Stimulated activated CD4-positive, alpha-beta T cell treated with anti-CD3 and anti-CD28 coated beads, Interleukin-1b, Interleukin-23, amount 100 ng/mL, for 48 hours (primary cell): ENCODE data around the gene TLCD5.

Source experiments
- DNase-seq: peaks from one replicate; pipeline ENCODE4 v3.0.0-alpha.2; 2020

The TLCD5 gene

DNA sequence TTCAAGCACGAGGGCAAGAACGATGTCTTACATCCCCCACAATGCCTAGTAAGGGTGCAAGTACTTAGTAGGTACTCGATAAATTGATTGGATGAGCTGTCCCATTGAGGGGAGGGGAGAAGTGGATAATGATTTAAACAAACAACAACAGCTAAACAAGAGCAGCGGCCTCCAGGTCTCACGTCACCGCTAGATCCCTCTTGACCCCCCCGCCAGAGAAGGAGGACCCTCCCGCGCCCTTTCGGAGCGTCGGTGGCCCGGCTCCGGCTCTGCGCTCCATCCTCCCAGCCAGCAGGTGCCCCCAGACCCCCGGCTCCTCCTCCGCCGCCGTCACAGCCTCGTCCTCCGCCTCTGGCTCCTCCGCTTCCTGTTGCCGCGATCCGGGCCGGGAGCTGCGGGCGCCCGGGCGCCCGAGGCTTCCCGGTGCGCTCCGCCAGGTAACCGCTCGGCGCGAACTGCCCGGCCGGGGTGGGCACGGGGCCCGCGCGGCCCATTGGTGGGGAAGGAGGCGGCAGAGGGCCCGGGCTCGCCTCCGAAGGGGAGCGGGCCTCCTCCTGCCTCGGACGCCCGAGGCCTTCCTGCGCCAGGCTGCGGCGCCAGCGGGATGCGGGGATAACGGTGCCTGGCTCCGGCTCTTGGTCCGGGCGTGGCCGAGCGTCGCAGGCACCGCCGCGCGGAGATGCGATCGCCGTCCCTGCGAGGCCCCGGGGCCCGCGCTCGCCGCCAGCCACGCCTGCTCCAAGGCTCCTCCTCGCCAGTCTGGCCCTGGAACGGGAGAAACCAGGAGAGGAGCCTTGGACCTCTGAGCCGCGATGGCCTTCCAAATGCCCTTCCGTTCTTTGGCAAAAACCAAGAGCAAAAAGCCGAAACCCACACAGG is at the start of gene TLCD5:
TSS of gene TLCD5 (plus strand) at position 368 of the 879 bp plus-strand sequence. CDS start 2,143 bp downstream, outside the sequence.
- peak; percentile 48 for DNase-seq

DNA sequence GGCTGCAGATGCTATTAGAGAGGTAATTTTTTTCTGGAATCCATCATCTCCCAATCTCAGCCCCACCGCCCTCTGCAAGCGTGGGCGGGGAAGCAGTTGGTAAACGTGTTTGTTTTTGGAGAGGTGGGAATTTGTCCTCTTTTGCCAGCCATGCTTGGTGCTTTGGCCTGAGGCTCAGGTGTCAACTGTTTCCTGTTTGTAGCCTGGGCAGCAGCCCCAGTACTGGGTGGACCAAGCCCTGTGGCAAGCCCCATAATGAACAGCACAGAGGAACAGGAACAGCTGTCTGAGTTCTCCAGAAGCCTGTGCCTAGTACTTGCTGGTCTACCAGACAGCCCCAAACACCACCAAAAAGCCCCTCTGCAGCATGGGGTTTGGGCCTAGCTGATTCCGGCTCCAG is 45.6 kb upstream of the TLCD5 start:
- no peak for DNase-seq

DNA sequence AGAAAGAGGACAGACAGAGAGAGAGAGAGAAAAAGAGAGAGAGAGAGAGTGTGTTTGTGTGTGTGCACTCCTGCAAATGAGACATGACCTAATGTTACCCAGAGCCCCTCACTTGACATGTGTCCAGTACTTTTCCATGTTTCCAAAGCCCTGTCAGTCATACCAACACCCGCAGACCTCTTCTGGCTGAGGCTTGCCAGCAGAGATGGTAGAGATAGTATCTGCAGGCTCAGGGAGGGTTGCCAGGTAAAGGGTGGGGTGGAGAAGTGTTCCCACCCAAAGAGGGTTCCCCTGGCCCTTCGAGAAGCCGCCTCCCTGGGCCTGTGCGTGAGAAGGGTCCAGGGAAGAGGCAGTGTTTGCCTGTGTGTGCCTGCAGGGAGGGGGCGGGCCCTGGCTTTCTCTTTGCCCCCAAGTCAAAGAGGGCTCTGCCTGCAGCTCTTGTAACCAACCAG is 44.5 kb upstream of the TLCD5 start:
- DNase-seq: no peak

DNA sequence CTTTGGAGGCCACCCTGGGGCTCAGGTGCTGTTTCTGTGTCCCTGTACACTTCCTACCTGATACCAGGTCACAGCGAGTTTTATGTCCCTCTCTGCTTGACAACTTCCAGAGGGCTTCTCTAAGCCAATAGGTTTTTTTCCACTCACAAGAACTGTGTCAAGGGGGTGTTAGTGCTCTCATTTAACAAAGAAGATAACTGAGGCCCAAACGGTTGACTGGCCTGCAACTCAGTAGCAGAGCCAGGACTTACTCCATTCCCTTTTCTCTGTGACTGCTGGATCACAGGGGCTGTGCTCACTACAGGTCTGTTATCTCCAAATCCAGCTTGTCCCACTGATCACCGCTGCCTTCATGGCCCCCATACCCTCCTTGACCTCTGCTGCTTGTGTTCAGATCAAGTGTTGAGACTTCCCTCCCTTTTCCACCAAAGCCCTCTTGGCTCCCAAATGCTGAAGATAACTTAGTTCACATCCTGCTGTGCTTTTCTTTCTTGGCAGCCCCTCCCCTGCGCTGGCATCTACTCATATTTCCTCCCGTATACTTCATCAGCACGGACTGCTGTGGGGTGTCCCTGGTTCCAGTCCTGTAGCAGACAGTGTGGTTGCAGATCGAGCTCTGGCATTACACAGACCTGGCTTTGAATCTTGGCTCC is 43.8 kb upstream of the TLCD5 start:
- DNase-seq: no peak

DNA sequence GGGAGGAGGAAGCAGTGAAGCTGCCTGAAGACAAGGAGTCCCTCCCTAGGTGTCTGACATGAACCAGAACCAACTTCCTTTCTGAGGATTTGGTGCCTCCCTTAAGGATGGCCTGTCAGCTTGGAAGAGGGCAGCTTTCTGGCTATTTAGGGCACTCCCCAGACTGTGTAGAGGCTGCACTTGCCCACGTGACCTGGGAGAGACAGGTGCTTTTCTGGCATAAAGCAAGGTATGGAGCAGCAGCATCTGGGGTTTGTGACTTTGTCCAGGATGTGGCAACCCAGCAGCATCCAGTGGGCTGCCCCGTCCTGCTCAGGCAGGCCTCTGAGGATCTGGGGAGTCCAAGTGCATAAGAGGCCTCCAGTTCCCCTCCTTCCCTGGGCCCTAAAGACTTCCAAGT is 42.0 kb upstream of the TLCD5 start:
- DNase-seq: no peak

DNA sequence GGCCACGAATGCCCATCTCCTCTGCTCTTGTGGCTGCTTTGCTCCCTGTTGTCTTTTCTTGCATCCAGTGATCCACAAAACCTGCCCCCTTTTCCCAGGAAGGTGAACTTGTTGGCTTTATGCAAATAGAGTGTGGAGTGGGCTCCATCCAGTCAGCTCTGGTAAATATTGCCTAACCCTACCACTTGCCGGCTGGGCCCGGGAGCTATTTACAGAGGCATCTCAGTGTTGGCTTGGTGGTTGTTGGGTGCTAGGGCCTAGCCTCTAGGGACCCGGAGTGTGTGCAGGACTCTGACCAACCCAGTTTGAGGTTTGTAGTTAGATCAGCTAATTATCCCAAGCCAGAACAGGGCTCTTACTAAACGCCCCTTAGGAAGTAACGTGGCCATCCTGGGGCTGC is 40.8 kb upstream of the TLCD5 start:
- DNase-seq: no peak

DNA sequence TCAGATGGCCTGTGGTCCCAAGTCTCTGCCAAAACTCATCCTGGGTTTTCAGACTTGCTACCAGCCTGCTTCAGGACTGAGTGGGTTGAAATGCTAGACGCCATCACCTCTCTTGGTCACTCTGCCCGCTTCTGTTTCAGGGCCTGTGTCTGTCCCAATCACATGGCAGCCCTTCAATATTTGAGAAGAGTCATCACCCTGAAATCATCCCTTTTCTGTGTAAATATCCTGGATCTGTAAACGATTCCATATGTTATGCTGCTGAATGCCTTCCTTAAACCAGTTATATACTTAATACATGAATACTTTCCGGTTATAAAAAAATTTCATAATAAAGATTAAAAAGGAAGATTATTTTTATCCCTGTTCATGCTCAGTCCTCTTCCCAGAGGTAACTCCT is 39.8 kb upstream of the TLCD5 start:
- no peak for DNase-seq

DNA sequence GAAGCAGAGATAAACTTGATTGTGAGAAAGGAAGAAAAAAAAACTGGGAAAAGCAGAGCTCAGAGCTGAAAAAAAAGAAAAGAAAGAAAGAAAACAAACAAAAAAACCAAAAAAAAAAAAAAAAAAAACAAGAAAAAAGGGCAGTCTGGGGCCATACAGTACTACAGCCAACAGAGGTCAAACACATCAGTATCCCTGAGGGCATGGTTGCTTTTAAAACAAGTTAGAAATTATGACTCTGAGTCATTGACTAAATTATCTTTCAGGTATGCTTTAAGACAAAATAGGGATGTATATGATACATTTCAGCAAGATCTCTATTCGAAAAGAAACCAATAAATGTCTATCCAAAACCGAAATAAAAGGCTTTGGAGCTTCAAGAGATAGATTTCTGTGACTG is 37.1 kb upstream of the TLCD5 start:
- DNase-seq: no peak

DNA sequence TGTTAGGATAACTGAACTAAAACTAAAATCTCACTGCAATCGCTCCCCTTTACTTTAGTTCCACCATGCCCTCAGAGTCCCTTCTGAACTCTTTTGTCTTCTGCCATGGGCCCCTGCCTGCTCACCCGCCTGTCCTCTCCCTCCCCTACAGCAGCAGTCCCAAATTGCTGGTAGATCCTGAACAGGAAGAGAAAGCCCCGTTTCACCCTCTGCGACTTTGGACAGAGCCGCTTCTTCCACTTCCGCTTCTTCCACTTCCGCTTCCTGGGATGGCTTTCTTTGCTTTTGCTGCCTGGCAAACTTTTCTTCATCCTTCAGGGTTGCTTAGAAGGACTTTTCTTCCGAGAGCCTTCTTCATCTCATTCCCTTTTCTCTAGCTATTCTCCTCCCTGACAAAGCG is 35.7 kb upstream of the TLCD5 start:
- DNase-seq: no peak

DNA sequence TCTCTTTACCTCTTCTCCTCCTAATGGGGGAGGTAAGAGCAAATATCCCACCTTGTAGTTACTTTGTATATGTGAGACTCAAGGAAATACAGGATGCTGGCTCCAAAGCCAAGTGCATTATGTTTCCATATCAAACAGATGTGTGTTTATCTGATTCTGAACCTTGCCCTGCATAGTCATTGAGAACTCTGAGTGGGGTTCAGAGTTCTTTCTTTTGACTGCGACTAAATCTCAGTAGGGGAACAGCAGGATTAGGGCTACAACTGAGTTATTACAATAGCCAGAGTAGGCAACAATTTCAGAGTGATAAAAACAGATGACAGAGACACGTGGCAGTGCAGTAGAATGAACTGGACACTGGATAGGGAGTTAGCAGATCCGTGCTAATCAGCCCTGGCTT is 34.1 kb upstream of the TLCD5 start:
- DNase-seq: no peak

DNA sequence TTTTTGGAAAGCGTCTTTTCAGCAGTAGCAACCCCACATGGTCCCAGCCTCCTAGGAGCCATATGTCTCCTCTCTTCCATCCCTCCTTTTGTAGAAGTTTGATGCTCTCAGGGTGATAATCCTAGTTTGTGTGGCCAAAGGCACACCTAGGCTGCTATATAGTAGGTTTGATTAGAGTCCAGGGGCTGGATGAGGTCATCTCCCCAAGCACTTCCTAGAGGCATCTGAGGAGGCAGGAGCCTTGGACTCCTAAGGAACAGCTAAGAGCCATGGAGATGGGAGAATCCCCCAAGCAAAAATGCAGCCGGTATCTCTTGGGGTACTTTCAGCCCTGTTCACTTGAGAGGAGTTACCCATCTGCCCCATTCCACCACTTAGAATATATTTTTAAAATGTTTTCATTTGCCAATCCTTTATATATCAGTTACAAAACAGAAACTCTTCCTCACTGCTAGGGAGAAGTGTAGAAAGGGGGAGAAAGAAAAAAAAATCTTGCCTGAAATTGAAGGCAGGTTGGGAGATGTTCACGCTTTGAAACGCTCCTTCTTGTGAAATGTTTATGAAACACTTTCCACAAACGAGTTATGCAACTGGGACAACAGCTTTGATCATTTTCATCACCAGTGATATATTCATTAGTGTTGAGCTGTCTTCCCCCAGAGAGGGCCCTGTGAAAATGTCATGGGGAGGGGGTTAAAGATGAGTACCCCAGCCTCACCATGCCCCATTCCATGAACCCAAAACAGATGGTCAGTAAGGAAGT is 31.9 kb upstream of the TLCD5 start:
- no peak for DNase-seq

DNA sequence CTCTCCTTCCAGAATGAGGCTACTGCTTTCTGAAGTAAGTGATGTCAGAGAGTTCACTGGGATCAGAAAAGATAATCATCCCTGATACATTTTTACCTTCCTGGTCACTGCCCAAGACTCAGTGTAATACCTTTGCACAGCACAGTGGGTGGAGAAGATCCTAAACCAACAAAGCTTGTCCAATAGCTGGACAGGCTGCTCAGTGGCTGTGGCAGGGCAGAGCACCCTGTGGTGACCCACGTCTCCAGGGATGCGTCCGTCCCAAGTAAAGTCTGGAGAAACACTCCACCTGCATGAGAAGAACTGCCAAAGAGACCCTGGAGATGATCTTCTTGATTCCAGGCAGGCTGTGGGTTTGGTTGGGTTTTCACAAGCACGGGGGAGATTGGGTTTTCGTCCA is 31.0 kb upstream of the TLCD5 start:
- no peak for DNase-seq

DNA sequence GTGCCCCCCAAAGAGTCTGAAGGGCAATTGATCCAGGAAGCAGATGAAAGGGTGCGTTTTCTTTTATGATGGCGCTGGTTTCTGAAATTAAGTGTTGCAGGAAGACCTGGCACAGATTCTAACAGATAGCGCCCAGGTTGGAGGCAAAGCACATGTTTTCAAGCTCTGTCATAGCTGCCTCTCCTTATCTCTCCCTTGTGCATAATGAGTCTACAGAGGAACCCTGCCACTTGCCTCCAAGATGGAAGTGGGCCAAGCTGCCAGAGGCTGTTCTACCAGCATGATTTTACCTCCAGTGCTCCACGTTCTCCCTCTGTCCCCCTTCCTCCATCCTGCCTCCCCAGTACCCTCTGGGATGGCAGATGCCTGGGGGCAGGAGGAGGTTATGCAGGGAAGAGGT is 30.0 kb upstream of the TLCD5 start:
- DNase-seq: no peak

DNA sequence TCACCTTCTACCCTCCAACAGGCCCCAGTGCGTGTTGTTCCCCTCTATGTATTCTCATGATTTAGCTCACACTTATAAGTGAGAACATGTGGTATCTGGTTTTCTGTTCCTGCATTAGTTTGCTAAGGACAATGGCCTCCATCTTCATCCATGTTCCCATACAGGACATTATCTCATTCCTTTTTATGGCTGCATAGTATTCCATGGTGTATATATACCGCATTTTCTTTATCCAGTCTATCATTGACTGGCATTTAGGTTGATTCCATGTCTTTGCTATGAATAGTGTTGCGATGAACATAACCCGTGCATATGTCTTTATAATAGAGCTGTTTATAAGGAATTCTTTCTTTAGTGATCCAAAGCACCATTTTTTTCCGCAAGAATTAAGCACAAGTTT is 28.5 kb upstream of the TLCD5 start:
- DNase-seq: no peak

DNA sequence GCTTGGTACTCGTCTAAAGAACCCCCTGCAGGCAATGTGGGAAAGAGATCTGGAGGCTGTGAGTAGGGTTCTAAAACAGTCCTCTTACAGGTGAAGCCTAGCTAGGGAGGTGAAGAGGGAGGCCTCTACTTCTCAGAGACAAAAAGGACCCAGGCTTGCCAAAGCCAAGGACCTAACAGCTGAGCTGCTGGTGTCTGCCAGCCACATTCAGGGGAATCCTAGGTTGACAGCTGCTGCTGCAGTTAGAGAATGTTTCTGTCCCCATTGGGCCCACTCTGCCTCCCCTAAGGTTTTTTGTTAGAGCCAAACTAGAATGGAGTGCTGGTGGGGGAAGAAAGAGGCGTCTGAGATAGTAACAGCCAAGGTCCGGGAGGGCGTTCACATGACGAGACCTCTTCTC is 26.6 kb upstream of the TLCD5 start:
- DNase-seq: no peak

DNA sequence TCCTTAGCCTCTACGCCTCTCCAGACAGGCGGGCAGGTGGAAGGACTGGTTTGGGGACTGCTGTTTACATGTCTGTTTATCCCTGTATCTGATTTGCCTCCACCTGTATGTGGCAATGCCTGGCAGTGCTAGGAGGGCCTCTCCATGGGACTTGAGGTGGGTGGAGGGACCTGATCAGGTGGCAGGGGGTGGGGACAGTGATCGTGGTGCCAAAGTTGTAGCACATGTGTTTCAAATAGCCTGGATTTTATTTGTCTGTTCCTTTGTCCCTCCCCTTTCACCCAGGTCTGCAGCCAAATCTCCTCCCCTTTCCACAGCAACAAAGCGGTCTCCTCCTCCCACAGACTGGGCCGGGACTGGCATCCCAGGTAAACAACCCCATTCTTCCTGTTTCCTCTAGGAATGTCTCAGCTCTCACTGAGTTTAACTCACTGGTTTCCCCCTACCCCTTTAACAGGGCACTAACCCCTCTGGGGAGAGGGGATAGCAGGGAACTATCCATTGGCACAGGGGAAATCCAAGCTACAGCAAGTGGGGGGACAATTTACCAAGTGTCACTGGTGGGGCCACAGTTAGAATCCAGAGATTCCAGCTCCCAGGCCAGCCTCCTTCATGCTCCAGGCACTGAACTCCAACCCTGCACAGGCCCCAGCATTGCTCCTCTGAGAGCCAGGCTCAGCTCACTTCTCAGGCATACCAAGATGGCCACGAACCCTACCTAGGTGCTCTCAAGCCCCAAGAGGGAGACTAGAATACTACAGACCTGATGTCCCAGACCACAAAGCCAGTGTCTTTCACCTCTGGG is 22.9 kb upstream of the TLCD5 start:
- DNase-seq: no peak

DNA sequence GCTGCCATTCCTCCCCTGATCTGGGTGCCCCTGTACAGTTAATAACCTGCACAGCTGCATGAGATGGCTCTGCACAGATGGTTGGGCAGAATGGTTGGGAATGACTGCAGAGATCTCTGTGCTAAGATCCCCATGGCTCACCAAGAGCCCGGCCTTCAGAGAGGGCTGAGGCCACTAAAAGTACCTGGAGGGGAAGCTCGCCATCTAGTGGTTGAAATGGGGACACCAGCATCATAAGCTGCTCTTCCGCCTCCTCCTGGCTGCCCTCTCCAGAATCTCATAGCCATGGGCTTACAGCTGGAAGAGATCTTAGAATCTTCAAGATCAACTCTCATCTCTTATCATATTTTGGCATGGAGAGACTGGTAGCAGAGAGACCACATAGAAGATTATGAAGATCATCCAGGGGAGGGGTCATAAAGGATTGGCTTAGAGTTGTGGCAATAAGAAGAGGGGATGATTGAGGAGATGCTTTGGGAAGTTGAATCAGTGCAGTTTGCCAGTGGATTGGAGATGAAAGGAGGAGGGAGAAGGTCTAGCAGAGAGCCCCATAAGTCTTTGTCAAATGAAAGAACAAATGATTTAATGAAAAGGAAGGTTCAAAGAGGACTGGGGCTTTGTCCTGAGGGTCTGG is 22.0 kb upstream of the TLCD5 start:
- peak; percentile 43 for DNase-seq

DNA sequence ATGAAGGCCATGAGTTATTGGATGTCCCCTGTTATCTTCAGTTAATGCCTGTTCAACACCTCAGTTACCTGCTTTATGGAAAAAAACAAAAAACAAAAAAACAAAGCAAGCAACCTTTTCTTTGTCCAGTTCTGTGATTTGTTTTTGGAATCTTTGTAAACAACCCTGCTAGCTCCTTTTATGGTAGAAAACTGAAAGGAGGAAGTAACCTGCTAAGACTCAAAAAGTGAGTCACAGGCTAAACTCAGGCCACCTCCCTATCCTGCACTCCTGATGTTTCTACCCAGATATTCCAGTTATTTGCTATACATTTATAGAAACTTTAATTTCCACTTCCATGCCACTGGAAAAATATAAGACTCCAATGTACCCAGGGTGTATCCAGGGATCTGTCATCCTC is 20.6 kb upstream of the TLCD5 start:
- no peak for DNase-seq

DNA sequence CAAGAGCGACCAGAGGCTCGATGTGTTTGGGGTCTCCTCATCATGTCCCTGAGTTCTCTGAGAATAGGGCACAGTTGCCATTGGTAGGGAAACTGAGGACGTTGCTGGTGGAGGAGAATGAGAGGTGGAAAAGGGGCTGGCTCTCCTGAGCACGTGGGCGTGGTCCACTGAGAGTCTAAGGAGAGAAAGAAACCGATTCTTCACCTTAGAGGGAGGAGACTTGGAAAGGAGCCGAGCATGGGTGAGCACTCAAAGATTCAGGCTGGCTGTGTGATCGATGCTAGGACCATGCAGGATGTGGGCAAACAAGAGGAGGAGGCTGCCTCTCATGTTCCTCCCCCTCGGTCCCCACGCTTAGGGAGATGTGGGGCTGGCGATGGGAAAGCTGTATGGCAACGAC is 19.8 kb upstream of the TLCD5 start:
- DNase-seq: no peak

DNA sequence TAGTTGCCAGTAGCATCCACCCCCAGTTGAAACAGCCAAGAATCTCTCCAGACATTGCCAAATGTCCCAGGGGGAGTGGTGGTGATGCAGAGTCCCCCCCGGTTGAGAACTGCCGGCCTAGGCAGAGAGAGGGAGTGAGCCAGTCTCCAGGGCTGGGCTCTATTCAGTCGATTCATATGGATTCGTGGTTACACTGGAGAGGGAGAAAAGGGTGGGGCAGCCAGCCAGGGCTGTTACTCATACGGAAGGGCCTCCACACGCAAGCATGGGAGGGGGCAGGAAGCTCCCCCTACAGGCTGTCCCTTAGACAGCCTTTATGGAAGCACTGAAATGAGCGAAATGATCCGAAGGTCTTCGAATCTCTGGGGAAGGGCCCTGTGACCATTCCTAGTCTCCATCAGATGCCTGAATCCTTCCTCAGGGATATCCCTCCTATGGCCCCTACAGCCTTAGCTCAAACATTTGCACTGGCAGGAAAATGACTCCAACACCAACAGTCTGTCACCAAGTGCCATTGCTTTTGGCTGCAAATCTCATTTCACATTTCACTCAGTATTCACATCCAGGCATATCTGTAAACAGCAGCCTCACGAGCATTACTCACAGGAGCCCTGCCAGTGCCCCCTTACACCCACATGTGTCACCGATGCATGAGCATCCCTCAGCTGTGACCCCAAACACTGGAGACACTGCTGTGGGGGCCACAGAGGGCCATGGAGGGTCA is 18.4 kb upstream of the TLCD5 start:
- DNase-seq: no peak

DNA sequence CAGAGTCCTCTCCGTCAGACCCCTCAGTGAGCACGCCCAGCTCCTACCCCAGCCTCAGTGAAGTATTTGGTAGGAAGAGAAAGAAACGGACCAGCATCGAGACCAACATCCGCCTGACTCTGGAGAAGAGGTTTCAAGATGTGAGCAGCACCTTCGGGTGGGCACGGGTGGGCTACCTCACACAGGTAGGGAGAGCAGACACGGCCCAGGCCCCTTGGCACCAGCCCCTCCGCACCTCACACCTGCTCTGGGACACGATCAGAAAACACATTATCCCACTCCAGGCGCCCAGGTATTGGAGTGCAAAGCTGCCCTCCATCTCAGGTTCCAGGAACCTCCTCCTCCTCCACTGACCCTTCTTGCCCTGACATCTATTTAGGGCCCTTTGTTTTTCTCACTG is 17.6 kb upstream of the TLCD5 start:
- DNase-seq: no peak

DNA sequence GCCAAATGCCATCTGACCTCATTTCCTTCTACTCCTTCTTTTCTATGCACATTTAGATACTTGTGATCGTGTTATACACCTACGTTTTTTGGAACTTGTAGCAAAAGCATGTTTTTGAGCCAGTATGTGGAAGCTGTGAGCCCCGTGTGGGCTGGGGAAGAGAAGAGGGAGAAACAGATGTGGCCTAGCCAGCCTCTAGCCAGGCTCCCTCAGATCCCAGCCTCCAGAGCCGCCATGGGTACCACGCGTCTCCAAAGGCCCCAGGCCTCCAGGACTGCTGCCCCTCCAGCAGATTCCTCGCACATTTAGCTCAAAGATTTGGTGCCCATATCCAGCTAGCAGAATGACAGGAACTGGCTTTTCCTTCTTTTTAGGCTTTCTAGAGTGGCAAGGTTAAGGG is 17.0 kb upstream of the TLCD5 start:
- no peak for DNase-seq
